NCI-H524 (cell line): ENCODE measurements around the gene SLC13A3.

Source experiments
- DNase-seq, 2 experiments: peaks; one replicate each; lab custom pipeline; 2025; lab: John Stamatoyannopoulos, UW

SLC13A3 gene, protein sequence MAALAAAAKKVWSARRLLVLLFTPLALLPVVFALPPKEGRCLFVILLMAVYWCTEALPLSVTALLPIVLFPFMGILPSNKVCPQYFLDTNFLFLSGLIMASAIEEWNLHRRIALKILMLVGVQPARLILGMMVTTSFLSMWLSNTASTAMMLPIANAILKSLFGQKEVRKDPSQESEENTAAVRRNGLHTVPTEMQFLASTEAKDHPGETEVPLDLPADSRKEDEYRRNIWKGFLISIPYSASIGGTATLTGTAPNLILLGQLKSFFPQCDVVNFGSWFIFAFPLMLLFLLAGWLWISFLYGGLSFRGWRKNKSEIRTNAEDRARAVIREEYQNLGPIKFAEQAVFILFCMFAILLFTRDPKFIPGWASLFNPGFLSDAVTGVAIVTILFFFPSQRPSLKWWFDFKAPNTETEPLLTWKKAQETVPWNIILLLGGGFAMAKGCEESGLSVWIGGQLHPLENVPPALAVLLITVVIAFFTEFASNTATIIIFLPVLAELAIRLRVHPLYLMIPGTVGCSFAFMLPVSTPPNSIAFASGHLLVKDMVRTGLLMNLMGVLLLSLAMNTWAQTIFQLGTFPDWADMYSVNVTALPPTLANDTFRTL

DNA sequence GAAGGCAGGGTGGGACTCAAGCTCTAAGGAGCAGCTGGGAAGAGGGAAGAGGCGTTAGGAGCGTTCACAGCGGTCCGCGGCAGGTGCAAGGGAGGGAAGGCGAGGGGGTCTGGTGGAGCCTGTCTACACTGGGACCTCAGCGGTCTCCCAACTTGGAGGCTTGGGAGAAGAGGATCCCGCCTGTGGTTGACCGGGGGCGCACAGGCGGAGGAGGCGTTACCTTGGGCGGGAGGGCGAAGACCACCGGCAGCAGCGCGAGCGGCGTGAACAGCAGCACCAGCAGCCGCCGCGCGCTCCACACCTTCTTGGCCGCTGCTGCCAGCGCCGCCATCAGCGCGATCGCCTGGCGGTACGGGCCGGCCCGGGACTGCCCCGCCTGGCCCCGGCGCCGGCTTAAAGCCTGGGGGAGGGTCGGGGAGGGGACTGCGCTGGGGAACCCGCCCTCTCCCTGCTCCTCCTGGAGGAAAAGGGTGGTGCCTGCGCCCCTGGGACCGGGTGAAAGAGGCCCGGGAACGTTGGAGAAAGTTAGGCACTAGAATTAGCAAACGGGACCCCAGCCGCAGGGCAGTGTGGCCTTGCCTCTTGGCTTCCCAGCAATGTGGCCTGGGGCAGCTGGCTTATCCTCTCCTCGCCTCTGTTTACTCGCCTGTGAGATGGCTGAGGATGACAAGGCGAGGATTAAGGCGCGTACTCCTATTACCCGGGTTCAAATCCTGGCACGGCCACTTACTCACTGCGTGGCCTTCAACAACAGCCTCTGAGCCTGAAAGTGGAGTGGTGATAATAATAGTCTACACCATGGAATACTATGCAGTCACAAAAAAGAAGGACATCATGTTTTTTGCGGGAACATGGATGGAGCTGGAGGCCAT is at the start of gene SLC13A3:
Gene SLC13A3 (minus strand): TSS at position 369 of the 872 bp plus-strand sequence. CDS start 38 bp downstream, at position 331.
- peak in 1 of 2 experiments; percentile 51 for DNase-seq

DNA sequence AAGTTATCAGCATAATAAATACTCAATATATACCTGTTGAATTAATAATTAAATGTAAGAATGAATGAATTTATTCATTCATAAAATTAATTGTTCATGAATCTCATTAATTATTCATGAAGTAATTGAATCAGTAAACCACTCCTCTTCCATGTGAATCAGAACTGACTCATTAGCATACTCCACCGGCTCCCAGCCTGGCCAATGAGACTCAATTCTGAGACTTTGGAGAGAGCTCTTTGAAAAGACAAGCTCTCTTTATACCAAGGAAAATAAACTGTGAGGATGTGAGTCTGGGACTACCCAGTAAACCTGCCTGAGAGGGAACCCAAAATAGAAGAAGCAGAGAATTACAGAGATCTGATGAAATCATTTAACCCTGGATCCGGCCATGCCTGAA is 49.8 kb upstream of the SLC13A3 start:
- no peak for DNase-seq

GRCh38 chr20:46700481-46700880 is 49.2 kb upstream of the SLC13A3 start:
- no peak for DNase-seq

DNA sequence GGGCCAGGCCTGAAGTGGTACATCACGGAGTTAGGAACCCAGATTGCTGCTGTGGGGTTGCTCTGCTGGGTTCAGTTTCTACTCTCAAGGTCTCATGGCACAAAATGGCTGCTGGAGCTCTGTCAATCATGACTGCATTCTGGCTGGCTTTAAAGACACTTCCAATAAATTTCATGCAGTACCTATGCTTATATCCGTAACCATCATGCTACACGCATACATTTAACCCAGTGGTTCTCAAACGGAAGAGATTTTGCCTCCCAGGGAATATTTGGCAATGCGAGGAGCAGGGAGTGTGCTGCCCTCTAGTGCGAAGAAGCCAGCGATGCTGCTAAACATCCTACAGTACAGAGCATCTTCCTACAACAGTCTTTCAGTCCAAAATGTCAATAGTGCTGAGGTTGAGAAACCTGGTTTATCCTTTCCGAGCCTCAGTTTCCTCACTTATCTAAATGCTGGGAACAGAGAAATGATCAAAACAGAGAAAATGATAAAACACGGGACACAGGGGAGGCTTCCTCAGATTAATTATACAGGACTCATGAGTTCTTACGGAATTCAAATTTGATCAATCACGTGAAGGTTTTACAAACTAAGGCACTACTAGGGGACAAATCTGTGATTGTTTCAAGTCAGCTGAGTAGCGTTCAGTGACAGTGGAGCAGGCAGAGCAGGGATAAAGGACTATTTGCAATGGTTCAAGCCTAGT is 48.5 kb upstream of the SLC13A3 start:
- DNase-seq = peak in 1 of 2 experiments; percentile 20

DNA sequence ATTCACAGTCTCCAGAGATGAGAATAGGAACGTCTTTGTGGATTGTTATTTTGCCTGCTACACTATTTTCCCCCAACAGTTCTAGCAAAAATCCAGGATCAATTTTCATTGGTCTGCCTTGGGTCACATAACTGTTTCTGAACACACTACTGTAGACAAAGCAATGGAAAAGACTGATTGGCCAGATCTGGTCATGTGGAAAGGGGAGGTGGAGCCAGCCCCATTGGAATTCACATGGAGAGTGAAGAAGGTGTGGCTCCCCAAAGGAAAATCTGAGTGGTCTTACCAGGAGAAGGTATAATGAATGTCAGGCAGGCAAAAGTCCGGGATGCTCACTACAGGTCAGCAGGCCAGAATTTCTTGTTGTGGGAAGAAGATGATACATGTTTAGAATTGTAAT is 47.5 kb upstream of the SLC13A3 start:
- no peak for DNase-seq

DNA sequence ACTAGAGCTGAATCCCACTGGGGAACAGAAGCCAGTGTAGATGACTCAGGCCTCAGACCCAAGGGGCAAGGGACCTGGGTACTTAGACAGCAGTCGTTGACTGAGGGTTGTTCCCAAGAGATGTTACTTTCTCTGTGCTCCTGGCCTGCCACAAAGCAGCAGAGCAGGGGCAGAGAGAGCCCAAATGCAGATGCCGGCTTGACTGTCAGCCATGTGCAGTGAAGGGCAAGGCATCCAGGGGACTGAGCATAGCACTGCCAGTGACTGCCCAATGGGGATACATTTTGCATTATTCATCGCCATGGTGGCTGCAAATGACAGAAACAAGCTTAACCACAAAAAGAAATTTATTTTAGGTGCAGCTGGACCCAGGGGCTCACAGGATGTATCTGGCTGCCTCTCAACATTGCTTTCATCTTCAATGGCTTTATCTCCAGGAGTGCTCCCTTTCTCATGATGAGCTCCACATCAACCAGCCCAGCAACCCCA is 45.6 kb upstream of the SLC13A3 start:
- no peak for DNase-seq

GRCh38 chr20:46695892-46696291 is 44.6 kb upstream of the SLC13A3 start:
- DNase-seq = no peak

DNA sequence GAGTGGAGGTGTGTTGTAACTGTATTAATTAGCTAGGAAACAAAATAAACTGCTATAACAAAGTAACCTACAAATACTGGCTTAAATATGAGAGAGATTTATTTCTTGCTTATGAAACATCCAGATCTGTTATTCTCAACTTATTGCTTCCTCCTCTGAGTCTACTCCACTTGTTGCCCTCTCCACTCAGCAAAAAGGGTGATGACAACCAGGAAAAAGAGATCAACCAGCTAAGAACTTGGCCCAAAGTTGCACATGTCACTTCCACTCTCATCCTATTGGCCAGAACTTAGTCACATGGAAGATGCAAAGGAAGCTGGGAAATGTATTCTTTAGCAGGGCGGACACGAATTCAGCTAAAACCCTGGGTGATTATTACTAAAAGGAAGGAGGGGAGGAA is 43.2 kb upstream of the SLC13A3 start:
- DNase-seq = no peak

GRCh38 chr20:46691196-46691595 is 39.9 kb upstream of the SLC13A3 start:
- DNase-seq = no peak

DNA sequence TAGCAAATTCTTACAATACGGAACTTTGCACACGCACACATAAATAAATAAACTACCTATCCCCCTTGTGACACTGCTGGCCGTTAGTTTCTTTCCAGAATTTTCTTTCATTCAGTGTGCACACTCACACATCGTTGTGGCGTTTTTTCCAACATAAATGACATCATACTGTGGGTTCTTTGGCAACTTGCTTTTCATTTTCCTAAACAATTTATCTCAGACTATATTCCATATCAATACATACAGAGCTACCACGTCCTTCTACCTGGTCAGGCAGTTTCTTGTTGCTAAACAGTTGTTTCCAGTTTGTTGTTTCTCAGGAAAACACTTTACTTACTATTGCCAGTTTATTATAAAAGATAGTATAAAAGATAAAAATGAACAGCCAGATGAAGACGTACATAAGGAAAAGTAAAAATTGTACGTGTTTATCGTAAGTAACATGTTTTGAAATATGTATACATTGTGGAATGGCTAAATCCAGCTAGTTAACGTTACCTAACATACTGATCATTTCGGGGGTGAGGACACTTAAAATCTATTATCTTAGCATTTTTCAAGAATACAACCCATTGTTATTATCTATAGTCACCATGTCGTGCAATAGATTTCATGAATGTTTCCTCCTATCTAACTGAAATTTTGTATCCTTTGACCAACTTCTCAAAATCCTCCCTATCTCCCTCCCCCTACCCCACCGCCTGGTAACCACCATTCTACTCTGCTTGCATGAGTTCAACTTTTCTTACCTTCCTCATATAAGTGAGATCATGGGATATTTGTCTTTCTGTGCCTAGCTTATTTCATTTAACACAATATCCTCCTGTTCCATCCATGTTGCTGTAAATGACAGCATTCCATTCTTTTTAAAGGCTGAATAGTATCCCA is 39.2 kb upstream of the SLC13A3 start:
- no peak for DNase-seq

- no peak for DNase-seq
These were observed 38.5 kb upstream of the SLC13A3 start for GRCh38 chr20:46689754-46690085.

- peak; percentile 99 to 100 for DNase-seq
These were observed 38.0 kb upstream of the SLC13A3 start, which contains the start of gene TP53RK for GRCh38 chr20:46689082-46689753. TP53RK (minus strand) TSS chr20:46689444; CDS start chr20:46689414, 30 bp downstream.

- peak in 1 of 2 experiments; percentile 29 for DNase-seq
These were observed 37.2 kb upstream of the SLC13A3 start for GRCh38 chr20:46688151-46689081.

DNA sequence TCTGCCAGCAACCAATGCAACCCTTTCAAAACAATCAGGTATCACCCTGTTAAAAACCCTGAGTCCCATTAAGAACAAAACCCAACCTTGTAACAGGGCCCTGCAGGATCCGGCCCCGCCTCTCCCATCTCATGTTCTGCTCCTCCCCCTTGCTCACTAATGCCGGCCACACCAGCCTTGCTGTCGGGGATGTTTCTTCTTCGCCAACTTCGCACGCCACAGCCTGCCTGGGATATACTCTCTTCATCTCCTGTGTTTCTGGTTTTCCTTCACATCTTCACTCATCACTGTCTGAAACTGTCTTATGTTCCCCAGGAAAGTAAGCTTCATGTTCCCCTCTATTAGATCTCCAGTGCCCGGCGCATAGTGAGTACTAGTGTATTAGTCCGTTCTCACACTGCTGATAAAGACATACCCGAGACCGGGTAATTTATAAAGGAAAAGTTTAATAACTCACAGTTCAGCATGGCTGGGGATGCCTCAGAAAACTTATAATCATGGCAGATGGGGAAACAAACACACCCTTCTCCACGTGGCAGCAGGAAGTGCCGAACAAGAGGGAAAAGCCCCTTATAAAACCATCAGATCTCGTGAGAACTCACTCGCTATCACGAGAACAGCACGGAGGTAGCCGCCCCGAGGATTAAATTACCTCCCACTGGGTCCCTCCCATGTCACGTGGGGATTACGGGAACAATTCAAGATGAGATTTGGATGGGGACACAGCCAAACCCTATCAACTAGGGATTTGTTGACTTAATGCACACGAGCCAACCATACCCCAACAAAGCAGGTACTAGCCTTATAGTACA is 32.9 kb upstream of the SLC13A3 start:
- DNase-seq = no peak

DNA sequence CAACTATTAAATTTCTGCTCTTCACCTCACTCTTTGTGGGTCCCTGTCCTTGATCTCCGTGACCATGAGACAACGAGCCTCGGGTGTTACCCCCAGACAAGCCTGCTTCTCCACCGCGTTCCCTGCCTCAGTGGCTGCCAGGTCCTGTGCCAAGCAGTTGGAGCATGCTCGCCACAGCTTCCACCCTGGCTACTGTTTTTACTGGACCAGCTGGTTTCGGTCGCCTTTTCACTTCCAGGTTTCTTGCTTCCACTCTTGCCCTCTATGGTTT is 32.3 kb upstream of the SLC13A3 start:
- no peak for DNase-seq

DNA sequence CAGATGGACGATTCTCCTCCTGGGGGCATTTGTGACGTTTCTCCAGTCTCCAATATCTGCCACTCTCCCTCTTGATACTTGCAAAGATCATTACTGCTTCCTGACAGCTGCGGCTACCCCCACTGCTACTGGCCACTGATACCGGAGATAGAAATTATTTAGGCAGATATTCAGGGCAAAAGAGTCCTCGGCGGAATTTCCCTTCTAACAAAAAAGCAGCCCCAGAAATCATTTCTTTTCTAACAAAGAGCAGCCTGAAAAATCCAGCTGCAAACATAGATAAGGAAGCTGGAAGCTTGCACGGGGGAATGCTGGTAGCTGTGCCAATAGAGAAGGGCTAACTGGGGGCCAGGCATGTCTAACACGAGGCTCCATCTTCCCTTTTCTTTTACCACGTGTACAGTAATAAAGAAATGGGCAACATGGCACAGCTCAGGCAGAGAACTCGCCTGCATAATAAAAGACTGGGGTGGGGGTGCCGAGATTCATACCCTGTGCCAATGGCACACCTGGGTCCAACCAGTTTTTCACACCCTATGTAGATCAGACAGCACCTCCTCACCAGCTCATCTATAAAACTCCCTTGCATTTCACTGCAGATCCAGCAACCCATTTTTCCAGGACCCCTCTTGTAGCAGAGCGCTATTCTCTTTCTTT is 31.9 kb upstream of the SLC13A3 start:
- DNase-seq = no peak

DNA sequence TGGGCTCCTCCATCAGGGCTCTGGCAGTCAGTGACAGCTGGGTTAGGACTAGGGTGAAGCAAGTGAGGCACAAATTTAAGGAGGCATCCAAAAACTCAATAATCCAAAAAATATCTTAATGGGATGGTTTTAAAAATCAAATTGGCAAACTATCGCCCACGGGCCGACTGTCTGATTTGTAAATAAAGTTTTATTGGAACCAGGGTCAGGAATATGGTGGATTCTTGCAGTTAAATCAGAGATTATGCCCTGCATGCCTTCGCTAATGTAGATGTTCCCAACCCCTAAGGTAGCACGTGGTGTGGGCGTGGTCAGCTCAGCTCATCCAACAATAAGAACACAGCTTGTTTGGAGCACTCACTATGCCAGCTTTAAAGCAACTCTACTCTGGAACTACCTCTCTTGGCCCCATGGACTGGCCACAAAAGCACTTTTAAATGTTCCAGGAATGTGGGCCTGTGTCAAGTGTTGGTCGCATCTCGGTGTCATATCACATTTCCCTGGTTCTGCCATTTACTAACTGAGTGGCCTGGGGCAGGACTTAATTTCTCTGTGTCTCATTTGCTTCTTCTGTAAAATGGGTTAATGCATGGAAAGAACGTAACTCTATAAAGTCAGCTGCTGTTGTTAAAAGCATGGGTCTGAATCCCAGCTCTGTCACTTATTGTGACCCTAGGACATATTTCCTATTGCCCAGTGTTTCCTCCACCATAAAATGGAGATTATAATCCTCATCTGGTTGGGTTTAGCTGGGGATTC is 31.0 kb upstream of the SLC13A3 start:
- peak in 1 of 2 experiments; percentile 14 for DNase-seq
